ENCODE measurements around the gene TFIP11.

GRCh38 chr22:26550498-26551033 is 38.3 kb upstream of the TFIP11 start:
- no peak for TF ChIP-seq CTCF (IDR thresholded peaks at IDR 0.05)
- no peak for TF ChIP-seq REST (IDR thresholded peaks at IDR 0.05; ENCODE audit: insufficient read depth in 1 of 2, low read depth in 2 of 2, low read length in 1 of 2)
- TF ChIP-seq TCF7L2 (IDR thresholded peaks at IDR 0.05; ENCODE audit: low read depth, low read length), result no peak
- no peak for TF ChIP-seq POLR2AphosphoS5 (IDR thresholded peaks at IDR 0.05; ENCODE audit: low read depth, low read length)
- TF ChIP-seq SIN3A (IDR thresholded peaks at IDR 0.05; ENCODE audit: borderline replicate concordance, insufficient read depth, low read depth, low read length), result no peak
